Measurements from ENCODE around the gene CRB3.
A peak's percentile ranks its signal among the peaks of the same experiment; 100 is the strongest.

Gene CRB3

DNA sequence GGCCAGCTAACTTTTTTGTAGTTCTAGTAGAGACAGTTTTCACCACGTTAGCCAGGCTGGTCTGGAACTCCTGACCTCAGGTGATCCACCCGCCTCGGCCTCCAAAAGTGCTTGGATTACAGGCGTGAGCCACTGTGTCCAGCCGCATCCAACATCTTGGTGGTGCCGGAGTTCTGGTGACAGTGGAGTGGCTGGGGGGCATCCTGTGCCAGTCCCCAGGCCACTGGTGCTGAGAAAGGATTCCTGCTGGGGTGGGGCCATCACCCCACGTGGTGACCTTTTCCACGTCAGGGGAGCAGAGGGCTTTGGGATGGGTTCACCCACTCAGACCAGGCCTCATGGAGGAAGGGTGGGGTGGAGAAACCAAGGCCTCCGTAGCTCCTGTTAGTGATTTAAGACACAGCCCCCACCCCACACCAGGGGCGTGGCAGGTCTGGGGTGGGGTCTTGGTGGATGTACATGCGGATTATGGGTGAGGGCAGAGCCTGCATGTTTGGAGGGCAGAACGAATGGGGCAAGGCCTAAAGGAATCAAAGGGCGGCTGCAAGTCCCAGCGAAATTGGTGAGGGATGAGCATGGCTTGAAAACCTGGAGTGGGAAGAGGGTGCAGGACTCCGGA, 51.0 kb downstream of the CRB3 start:
- Histone ChIP-seq H4K20me1 (ENCODE audit: low read depth, low read length) (no peaks in the 10 kb centered on the region), H3K27me3 (ENCODE audit: low read length) (no peaks in the 10 kb centered on the region), H3K4me3 (ENCODE audit: insufficient read depth, low read length, poor library complexity, severe bottlenecking) (no peak overlapping the region), H3K36me3 (ENCODE audit: low read length) (no peaks in the 10 kb centered on the region), H3K4me2 (ENCODE audit: low read depth, low read length, poor library complexity, severe bottlenecking) (no peak overlapping the region), H3K9me2 (replicated peaks; ENCODE audit: insufficient read depth, low read length) (no peaks in the 10 kb centered on the region), H3K27ac (ENCODE audit: low read depth, low read length) (no peak overlapping the region), H3K9me3 (ENCODE audit: insufficient read depth, low read length) (no peaks in the 10 kb centered on the region), H3F3A (ENCODE audit: insufficient read depth) (peaks cover 28% of the 10 kb centered on the region), H3K9ac (ENCODE audit: low read length) (no peak overlapping the region), H3K79me2 (ENCODE audit: insufficient read depth, low read length) (no peaks in the 10 kb centered on the region), H2AFZ (ENCODE audit: low read depth, low read length, severe bottlenecking) (no peak overlapping the region)
- TF ChIP-seq, protein P1, sequence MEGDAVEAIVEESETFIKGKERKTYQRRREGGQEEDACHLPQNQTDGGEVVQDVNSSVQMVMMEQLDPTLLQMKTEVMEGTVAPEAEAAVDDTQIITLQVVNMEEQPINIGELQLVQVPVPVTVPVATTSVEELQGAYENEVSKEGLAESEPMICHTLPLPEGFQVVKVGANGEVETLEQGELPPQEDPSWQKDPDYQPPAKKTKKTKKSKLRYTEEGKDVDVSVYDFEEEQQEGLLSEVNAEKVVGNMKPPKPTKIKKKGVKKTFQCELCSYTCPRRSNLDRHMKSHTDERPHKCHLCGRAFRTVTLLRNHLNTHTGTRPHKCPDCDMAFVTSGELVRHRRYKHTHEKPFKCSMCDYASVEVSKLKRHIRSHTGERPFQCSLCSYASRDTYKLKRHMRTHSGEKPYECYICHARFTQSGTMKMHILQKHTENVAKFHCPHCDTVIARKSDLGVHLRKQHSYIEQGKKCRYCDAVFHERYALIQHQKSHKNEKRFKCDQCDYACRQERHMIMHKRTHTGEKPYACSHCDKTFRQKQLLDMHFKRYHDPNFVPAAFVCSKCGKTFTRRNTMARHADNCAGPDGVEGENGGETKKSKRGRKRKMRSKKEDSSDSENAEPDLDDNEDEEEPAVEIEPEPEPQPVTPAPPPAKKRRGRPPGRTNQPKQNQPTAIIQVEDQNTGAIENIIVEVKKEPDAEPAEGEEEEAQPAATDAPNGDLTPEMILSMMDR (IDR thresholded peaks at IDR 0.05; ENCODE audit: insufficient read depth, low read length, poor library complexity, severe bottlenecking), result no peak

DNA sequence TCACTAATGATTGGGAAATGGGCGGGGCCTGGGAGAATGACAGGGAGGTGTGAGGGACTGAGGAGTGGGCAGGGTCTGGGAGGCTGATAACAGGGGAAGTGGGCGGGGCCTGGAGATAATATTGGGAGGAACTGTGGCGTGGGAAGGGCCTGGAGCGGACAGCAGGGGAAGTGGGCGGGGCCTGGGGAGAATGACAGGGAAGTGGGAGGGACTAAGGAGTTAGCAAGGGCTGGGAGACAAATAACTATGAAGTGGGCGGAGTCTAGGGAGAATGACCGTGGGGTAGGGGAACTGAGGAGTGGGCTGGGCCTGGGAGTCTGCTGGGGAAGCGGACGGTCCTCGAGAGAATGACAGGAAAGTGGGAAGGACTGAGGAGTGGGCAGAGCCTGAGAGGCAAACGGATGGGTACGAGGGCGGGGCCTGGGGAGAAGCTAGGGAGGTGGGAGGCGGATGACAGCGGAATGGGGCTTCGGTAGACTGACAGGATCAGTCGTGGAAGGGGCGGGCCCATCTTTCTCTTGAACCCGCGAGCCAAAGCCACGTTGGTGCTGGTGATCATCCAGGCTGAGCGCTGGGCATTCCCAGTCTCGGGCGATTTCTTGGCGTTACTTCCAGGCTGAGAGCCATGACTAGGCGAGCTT, 52.1 kb downstream of the CRB3 start:
- H3K79me2 ChIP-seq (ENCODE audit: insufficient read depth, low read length), result no peaks in the 10 kb centered on the region
- H3F3A ChIP-seq (ENCODE audit: insufficient read depth), result peaks cover 30% of the 10 kb centered on the region
- H3K27ac ChIP-seq (ENCODE audit: low read depth, low read length), result no peak overlapping the region
- H3K9me2 ChIP-seq (replicated peaks; ENCODE audit: insufficient read depth, low read length), result no peaks in the 10 kb centered on the region
- no peaks in the 10 kb centered on the region for H3K9me3 ChIP-seq (ENCODE audit: insufficient read depth, low read length)
- H3K36me3 ChIP-seq (ENCODE audit: low read length), result no peaks in the 10 kb centered on the region
- no peaks in the 10 kb centered on the region for H3K27me3 ChIP-seq (ENCODE audit: low read length)
- peak overlapping the region; percentile 78 for H2AFZ ChIP-seq (ENCODE audit: low read depth, low read length, severe bottlenecking)
- H3K4me3 ChIP-seq (ENCODE audit: insufficient read depth, low read length, poor library complexity, severe bottlenecking), result peak overlapping the region; percentile 54
- H4K20me1 ChIP-seq (ENCODE audit: low read depth, low read length), result no peaks in the 10 kb centered on the region
- H3K4me2 ChIP-seq (ENCODE audit: low read depth, low read length, poor library complexity, severe bottlenecking), result peak overlapping the region; percentile 74
- H3K9ac ChIP-seq (ENCODE audit: low read length), result peak overlapping the region; percentile 66
- TF ChIP-seq, protein P1 (IDR thresholded peaks at IDR 0.05; ENCODE audit: insufficient read depth, low read length, poor library complexity, severe bottlenecking), result no peak
- TF ChIP-seq EZH2phosphoT487 (conservative IDR thresholded peaks at IDR 0.05; ENCODE audit: low read length), result no peak
